GM18858 (cell line): ENCODE results near the gene CHST15.
"Not testable (repeated sequence)": the region's sequence is repeated elsewhere in the genome, so short reads cannot be mapped to it uniquely, and the experiment has no call there.

Experiments used
- ATAC-seq: cut with Tn5 transposase; IDR thresholded peaks from one replicate; pipeline ENCODE4 v1.9.1; 2021; ENCODE audit not compliant: unreplicated experiment

CHST15 gene

DNA sequence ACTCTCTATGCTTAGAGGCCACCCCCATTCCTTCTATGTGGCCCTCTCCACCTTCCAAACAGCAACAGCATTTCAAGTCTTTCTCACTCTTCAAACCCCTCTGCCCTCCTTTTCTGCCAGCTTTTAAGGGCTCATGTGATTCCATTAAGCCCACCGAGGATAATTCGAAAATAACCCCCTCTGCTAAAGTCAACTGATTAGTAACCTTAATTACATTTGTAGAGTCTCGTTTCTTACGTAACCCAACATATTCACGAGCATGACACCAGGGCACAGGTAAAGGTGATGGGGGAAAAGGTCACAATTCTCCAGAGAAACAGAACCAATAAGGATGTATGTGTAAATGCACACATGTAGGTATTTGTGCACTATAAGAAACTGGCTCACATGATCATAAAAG is 6.7 kb upstream of the CHST15 start:
- ATAC-seq = no peak

DNA sequence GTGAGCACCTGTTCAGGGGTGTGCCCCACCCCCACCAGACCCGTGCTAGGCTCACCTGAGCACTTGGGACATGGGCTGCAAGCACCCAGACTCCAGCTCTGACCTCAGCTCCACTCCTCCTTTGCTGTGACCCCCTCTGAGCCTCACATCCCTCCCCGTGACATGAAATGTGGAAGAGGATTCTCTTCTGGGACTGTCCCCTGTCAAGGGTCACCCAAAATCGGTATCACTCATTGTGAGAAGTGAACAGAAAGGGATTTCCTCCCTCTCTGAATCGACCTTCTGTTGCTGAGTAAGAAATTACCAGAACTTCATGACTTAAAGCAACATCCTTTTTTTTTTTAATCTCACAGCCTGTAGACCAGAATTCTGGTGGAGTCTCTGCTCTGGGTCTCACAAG is 6.2 kb upstream of the CHST15 start:
- no peak for ATAC-seq

DNA sequence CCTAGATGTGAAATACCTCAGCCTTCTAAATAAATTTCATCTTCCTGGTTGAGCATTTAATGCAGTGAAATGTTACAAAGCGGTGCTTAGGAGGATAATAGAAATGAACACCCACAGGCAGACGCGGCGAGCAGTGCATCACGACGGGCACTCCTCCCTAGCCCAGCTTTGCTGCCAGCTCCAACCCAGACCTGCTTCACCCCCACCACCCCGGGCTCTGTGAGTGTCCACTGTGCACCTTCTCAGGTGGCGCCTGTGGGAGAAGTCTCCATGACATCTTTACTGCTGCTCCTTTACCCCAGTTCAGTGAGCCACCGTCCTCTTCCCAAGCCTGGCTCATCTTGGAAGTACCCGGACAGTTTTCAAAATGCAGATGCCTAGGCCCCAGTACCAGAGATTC is 5.2 kb upstream of the CHST15 start:
- ATAC-seq = no peak

DNA sequence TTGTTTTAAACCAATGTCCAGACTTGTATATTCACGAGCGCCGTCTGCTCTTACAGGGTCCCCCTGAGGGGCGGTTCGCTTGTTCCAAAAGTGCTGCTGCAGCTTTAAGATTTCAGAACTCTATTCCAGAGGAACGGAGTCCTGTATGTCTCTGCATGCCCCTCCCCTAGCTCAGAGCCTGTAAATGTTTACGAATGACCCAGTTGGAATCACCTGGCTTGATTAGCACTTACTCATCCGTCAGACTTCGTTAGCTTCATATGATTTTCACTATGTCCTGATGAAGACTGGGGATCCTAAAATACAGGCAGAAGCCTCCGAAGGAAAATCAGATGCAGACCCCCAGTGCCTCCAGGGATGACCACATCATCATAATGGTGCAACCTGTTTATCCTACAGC is 4.5 kb upstream of the CHST15 start:
- no peak for ATAC-seq

DNA sequence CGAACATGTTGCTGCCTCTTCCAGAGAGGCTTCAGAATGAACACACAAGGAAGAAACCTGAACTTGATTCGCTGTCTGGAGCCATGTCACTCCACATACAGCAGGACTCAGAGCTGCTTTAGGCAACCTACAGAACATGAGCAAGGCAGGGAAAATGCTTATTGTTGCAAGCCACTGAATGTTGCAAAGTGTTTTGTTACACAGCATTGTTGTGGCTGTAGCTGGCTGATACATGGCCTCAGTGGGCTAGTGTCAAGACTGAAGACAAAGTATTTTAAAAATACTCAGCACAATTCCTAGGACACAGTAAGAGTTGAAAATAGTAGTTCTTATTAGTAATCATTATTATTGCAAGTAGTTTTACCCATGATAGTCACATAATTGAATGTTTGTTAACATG is 3.1 kb upstream of the CHST15 start:
- ATAC-seq = no peak

DNA sequence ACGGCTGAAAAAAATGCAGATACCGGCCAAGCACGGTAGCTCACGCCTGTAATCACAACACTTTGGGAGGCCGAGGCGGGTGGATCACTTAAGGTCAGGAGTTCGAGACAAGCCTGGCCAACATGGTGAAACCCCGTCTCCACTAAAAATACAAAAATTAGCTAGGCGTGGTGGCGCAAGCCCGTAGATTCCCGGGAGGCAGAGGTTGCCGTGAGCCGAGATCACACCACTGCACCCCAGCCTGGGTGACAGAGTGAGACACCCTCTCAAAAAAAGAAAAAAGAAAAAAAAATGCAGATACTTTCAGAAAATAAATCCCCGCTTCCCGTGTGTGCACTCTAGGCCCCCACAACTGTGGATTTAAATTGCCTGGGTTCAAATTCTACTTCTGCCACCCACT is 2.4 kb upstream of the CHST15 start:
- ATAC-seq = not testable (repeated sequence)

DNA sequence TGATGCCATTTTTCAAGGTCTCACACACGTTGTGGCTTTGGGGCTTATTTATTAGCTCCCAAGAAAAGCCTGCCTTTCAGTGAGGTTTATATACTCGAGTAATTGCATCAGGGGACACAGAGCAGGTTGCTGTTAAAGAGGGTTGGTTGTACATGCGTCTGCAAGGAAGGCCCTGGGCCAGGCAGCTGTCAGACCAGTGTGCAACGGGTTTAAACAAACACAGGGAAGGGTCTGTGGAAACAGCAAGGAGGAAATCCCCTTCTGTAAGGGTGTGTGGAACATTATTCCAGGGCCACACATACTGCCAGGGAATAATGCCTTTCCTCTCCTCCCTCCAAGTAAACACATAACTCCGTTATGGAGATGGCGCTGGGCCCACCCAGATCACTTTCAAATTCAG is 1.7 kb upstream of the CHST15 start:
- ATAC-seq = no peak

DNA sequence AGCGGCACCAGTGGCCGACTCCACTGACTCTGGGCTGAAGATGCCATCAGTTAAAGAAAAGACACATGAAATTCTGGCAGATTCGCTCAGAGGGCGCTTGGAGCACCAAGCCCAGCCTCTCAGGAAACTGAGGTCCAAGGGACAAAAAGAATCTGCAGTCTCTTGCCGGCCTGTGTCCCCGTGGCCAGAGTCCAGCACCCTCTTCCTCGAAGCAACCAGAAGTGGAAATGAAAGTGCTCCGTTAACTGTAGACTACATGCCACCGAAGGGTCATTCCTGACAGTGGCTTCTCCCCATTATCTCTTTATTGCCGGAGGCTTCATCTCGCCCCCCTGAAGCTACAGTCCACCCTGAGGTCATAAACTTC is 1.0 kb upstream of the CHST15 start:
- no peak for ATAC-seq

DNA sequence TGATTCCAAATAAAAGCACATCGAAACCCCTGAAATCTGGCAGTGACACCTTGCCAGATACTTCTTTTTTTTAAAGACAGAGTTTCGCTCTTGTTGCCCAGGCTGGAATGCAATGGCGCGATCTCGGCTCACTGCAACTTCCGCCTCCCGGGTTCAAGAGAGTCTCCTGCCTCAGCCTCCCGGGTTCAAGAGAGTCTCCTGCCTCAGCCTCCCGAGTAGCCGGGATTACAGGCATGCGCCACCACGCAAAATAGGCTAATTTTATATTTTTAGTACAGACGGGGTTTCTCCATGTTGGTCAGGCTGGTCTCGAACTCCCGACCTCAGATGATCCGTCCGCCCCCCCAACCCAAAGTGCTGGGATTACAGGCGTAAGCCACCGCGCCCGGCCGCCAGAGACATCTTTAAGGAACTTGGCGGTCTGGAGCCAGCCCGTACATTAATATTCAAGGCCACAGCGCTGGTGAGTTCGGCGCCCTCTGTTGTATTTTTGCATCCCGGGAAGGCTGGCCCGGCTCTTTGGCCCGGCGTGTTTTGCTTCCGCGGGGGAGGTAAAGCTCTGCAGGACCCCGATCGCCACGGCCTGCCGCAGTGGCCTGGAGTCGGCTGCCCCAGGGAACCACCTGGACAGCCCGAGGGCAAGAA is 498 bp upstream of the CHST15 start:
- not testable (repeated sequence) for ATAC-seq

DNA sequence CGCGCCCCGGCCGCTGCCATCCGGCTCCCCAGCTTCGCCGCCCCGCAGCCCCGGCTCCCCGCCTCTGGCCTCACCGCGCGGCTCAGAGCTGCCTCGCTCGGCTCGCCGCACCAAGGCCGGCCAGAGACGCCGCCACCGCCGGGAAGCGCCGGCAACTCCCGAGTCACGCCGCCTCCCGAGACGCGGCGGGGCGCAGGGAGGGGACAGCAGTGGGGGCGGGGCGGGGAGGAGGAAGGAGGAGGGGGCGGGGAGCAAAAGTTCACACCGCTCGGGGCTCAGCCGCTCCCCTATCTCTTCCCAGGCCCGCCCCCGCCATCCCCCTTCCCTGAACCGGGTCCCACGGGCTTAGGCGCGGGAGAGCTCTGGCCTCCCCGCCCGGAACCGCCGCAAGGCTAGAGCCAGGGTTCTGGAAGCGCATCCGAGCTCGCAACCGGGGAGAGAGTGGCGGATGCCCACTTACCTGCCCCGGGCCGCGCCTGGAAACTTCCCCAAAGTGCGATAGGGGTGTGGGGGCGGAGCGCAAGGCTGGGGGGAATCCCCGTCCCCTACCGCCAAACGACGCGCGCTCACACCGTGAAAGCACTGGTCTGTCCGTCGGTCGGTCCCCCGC is 1.0 kb downstream of the CHST15 start:
- no peak for ATAC-seq

DNA sequence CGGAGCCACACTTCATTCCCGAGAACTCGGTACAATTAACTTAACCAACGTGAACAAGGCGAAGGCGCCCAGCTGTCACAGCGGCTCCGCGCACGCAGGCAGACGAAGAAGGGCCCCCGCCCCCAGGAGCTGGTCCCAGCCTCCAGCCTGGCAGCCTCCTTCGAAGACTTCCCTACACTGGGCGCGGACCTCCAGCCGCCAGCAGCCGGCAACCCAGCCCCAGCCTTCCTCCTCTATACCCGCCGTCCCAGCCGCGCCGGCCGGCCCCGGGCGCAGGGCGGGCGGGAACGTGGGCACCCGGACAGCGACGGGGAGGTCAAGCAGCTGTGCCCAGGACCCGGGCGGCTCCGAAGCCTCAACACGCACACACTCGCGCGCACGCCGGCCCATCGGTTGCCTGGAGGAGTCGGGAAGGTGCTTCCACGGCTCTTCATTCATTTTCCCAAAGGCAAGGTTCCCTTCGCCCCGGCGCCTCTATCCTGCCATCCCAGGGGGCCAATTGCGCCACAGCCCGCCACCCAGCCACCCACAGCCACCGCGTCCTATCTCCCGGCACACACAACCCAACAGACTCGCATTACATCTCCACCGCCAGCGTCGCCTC is 1.6 kb downstream of the CHST15 start:
- no peak for ATAC-seq

DNA sequence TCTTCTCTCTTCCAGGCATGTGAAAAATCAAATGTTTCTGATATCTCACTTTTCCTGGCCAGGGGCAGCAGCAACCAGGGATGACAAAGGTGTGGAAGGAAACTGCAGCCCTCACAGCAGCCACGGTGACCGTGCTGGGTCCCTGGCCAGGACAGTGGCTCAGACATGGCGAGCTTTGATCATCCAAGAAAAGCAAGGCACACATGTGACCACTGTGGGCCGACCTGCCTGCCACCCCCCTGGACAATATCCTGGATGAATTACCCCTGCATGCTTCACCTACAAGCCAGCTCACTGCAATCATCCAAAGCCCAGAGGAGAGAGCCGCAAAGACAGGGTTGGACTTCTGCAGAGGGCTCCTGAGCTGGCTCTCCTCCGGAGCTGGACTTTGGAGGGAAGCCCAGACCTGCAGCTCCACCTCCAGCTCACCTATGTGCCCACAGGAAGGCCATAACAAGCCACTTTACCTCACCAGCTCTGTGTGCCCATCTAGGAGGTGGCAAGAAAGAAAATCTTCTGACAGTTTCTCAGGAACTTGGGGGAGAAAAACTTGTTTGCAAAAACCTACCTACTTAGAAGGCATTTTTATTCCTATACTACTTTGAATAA is 2.7 kb downstream of the CHST15 start:
- ATAC-seq = no peak

DNA sequence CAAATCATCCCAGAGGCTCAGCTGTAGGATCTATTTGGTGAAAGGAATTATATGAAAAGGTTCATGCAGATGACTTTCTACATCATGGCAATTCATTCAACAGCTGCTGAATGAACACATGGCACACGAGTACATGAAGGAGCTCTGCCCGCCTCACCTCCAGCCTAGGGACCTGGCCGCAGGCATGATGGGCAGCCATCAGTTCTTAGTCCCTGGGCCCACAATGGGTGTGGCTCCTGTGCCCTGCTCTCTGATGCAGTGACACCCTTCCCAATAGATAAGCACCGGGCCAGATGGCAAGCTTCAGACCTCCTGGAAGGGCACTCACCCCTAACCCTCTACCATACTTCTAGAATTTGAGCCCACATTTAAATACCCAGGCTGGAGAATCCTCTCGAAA is 3.5 kb downstream of the CHST15 start:
- ATAC-seq = no peak

DNA sequence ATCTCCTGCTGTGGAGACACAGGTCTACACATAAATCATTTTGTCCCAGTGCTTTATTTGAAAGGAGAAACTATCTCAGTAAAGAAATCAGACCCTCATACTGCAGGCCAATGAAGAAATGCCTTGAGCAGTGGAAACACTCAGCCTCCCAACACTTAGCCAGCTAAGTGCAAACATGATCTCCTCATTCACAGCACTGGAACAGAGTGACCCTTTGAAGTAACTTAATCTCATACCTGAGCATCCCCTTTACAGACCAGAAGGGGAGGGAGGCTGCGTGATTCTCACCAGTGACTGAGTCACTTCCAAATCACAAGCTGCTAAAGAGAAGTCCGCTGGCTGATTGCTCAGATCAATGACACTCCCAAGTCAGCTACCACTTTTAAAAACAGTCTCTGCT is 4.5 kb downstream of the CHST15 start:
- ATAC-seq = no peak

DNA sequence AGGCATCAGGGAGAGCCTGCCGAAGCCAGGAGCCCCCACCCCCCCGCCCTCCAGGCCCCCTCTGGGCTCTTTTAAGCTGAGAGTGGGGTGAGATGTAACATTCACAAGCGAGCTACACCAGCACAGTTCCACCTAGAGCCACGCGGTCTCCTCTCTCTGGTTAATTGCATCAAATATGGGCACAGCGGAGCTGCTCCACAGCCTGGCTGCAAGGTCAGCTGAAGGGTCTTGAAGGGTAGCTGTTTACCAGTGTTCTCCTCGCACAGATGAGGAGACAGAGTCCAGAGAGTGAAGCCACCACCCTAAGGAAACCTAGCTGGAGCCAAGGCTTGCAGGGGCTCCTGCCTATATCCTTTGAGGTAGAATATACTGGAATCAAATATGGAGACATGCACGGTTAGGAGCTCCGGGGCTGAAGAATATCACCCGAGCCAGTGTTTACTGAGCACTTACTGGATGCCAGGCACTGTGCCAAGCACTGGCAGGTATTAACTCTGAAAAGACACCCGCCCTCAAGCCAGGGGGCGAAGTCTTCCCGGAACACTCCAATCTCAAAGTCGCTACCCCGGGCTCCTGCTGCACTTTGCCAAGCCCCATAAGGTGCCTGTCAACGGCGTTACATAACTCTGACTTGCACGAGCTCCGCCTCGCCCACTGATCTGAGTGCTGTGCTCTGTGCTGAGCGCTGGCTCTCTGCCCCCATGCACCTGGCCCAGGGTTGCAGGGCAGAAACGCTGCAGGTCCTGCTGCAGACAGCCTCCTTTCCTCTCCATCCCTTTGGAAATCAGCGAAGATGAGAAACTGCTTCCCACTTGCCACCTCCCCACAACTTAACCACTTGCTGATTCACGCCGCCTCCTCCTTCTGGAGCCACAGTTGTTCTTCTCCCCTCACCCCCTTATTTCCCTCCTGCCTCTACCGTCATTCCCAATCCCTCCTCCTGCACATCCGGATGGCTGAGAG is 5.4 kb downstream of the CHST15 start:
- no peak for ATAC-seq

DNA sequence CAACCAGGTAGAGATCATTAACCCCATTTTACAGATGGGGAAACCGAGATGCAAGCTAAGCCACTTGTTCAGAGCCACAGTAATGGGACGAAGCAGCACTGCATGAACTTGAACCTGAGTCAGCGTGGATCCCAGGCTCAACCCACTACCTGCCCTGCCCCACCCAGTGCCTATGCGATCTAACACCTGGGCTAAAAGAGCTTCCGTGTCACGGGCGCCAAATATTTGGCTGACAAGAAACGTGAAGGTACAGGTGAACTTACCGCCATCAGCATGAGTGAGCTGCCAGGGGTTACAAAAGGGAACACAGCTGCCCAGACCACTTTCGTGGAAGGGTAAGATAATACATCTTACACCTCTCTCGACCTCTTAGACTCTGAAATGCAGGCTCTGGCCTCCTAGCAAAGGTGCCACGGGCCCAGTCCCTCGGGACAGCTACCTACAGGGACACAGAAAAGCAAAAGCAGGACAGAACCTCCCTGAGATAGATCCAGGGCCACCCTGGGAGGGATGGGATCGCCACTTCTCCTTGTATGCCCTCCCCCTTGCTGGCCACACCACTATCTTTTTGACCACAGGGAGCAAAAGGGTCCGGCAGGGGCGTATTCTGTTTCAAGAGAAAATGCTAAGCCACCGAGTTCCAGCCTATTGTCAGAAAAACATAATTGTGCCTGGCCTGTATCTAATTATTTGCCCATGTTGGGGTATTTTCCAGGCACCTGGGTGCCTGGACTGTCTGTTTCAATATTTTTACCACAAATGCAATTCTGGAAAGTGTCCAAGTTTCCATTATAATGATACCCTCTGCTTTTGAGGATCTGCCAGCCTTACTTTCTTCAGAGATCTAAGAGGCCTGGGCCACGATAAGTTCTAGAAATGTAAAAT is 6.4 kb downstream of the CHST15 start:
- no peak for ATAC-seq

DNA sequence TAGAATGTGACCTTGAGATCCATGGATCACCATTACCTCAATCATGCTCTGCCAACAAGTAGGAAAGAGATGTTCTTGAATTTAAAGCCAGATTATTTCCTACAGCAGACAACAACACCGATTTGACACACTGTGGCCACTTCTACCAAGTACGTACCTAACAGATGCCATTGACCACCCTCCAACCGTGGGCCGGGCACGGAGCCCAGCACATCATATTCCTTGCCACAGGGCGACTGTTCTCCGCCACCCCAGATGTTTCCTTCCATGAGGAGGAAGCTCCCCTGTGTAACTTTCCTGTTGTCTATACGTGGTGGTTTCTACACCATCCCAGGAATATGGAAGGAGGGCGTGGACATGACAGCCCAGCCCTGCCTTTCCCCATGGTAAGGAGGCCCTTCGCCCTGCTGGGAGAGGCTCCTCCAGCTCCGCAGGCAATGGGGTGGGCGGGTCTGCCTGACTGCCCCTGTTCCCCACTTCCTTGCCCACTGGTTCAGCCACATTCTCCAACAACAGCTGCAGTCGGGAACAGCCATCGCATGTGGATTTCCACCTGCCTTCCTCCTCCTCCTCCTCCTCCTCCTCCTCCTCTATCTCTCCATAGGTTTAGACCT is 7.2 kb downstream of the CHST15 start:
- ATAC-seq = no peak

DNA sequence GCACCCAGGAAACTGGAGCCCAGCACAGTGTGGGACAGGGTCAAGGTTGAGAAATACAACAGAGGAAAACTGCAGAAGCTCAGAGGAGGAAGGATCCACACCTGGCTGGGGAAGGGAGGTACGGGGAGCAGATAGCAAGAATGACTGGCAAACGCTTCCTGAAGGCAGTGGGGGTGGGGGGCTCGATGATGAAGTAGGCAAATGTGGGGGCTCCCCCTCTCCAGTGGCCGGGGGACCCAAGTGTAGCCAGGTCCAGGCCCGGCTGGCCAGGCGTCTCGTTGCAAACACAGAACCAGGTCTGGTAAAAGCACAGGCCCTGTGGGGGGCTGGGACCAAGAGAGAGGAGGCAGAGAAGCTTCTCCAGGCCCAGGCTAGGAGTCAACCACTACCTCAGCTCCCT is 7.7 kb downstream of the CHST15 start:
- no peak for ATAC-seq

DNA sequence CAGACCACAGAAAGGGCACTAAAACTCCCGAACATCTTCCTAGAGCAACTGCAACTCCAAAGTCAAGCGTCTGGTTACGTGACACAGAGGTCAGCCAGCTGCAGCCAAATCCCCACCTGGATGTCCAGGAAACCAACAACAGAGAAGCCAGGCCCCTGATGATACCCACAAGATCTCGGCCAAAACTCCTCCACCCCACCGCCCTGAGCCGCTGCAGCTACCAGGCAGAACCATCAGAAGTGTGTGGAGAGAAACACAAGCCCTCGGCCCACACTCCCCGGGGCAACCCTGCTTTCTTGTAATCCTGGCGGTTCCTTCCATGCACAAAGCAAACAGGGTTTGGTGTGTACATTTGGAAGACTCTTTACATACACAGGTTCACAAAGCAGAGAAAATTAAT is 8.7 kb downstream of the CHST15 start:
- no peak for ATAC-seq
